NCI-H2196 treated with DMSO at 0.1 percent for 48 hours (cell line): Measurements from ENCODE around the gene UPK3B.
"Not testable (repeated sequence)": the region's sequence is repeated elsewhere in the genome, so short reads cannot be mapped to it uniquely, and the experiment has no call there.

Experiments used
- DNase-seq: peaks from one replicate; lab custom pipeline; 2025; ENCODE audit not compliant: unreplicated experiment; lab: John Stamatoyannopoulos, UW

The UPK3B gene

DNA sequence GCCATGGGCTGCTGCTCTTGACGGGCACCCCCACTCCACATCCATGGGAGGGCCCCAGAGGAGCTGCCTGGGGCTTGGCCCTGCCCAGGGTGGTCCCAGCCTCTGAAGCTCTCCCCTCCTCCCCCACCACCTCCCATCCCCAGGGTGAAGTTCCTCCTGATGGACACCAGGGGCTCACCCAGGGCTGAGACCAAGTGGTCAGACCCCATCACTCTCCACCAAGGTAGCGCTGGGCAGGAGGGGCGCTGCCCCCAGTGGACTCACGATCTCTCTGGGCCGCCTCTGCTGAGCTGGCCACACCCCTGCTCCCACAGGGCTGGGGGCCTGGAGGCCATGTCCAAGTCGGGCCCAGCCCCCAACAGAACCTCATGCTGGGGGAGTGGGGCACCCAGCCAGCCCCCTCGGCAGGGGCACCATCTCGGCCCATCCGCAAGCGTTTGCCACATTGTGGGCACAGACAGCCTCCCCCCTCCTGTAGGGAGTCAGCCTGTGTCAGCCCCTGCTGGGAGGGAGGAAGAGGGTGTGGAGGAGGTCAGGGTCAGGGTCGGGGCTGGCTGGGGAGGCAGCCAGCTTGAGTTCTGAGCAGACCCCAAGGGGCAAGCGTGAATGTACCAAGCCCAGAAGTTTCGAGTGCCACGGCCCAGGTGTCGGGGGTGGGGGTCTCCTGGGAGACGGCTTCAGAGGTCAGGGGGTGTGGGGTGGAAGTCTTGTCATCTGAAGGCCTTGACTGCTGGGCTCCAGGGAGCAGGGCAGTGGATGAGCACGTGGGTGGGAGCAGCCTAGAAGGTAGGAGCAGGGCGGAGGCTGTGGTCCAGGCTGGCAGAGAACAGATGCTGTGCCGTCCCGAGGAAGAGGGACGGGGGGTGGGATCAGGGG, 2.8 kb downstream of the UPK3B start:
- DNase-seq: no peak

GRCh38 chr7:76513817-76514799, 3.8 kb downstream of the UPK3B start:
- DNase-seq: no peak

- DNase-seq: no peak
These were observed 4.8 kb downstream of the UPK3B start for GRCh38 chr7:76514926-76515771.

GRCh38 chr7:76515999-76516443, 5.7 kb downstream of the UPK3B start:
- DNase-seq: no peak

DNA sequence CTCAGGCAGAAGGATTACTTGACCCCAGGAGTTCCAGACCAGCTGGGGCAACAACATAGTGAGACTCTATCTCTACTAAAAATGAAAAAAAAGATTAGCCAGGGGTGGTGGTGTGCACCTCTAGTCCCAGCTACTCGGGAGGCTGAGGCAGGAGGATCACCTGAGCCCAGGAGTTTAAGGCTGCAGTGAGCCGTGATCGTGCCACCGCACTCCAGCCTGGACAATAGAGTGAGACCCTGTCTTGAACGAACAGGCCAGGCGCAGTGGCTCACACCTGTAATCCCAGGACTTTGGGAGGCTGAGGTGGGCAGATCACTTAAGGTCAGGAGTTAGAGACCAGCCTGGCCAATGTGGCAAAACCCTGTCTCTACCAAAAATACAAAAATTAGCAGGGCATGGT, 6.6 kb downstream of the UPK3B start:
- not testable (repeated sequence) for DNase-seq

DNA sequence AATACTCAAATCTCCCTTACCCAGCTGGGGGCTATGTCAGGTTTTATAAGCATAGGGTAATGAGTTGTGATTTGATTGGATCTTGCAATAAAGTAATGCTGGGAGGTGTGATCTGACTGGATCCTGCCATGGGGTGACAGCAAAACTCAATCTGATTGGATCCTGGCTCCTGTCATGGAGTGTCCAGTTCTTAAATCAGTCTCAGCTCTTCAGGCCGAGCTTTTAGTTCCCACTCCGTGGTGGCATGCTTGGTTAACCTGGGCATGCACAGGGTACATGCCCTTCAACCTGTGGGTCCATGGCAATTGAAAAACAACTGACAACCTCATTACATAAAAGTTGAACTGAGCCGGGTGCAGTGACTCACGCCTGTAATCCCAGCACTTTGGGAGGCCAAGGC, 15.8 kb downstream of the UPK3B start:
- DNase-seq: not testable (repeated sequence)

GRCh38 chr7:76531643-76532042, 21.3 kb downstream of the UPK3B start:
- DNase-seq: not testable (repeated sequence)

GRCh38 chr7:76543197-76543596, 32.8 kb downstream of the UPK3B start, which contains the start of gene SPDYE16:
Gene SPDYE16 (minus strand): TSS chr7:76543297. CDS start chr7:76541459, 1,838 bp downstream.
- DNase-seq: not testable (repeated sequence)

GRCh38 chr7:76549025-76549854, 38.9 kb downstream of the UPK3B start:
- DNase-seq: peak; percentile 38

- DNase-seq: not testable (repeated sequence)
These were observed 39.5 kb downstream of the UPK3B start for GRCh38 chr7:76549855-76550248.

DNA sequence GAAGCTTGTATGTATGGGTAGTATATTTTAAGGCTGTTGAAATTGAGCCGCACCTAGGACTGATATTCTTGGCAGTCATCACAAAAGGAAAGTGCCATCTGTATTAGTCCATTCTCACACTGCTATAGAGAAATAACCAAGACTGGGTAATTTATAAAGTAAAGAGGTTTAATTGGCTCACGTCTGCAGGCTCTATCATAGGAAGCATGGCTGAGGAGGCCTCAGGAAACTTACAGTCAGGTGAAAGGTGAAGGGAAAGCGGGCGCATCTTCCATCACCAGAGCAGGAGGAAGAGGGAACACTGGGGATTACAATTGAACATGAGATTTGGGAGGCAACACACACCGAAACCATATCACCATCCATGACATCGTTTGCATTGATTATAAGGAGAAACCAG, 41.6 kb downstream of the UPK3B start:
- not testable (repeated sequence) for DNase-seq

DNA sequence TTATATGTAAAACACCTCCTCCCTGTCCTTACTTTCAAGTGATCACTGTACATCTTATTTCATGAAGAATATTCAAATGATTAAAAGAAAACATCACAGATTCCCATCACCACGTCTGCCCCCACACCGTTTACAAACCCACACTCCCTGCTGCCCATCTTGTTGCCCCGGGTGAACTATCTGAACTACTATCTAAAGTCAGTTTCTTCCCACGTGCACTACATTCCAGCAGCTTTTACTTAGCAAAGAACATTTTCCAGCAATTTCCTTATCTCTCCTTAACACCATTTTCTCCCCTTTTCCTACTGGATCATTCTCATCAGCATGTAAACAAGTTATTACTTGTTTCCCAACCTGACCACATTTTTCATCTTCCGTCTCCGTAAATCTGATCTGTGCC, 49.3 kb downstream of the UPK3B start:
- not testable (repeated sequence) for DNase-seq

DNA sequence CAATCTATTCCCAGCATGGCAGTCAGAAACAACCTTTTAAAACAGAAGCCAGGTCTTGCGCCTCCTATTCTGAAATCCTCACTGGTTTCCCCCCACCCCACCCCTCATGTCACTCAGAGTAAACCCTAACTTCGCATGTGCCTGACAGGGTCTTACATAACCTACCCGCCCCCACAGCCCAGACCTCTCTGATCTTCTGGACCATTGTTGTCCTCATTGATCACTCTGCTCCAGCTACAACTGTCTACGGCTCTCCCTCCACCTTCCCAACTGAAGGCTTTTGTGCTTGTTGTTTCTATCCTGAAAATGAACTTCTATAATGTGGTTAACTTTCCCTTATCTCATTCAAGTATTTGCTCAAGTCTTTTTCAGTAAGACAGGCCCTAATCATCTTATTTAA, 49.8 kb downstream of the UPK3B start:
- DNase-seq: not testable (repeated sequence)

DNA sequence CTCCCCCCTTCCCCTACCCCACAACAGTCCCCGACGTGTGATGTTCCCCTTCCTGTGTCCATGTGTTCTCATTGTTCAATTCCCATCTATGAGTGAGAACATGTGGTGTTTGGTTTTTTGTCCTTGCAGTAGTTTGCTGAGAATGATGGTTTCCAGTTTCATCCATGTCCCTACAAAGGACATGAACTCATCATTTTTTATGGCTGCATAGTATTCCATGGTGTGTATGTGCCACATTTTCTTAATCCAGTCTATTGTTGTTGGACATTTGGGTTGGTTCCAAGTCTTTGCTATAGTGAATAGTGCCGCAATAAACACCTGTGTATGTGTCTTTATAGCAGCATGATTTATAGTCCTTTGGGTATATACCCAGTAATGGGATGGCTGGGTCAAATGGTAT, 51.0 kb downstream of the UPK3B start:
- DNase-seq: not testable (repeated sequence)

DNA sequence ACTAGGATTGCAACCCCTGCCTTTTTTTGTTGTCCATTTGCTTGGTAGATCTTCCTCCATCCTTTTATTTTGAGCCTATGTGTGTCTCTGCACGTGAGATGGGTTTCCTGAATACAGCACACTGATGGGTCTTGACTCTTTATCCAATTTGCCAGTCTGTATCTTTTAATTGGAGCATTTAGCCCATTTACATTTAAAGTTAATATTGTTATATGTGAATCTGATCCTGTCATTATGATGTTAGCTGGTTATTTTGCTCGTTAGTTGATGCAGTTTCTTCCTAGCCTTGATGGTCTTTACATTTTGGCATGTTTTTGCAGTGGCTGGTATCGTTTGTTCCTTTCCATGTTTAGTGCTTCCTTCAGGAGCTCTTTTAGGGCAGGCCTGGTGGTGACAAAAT, 54.6 kb downstream of the UPK3B start:
- not testable (repeated sequence) for DNase-seq
